Fibroblast of villous mesenchyme (primary cell): ENCODE results near the gene ABCA13. TPM values are rescaled to one million over a fixed set of nuclear protein-coding genes. Genes with fewer than 3 reads are reported as not detected.

ENCODE experiments used
- DNase-seq: peaks from one replicate; pipeline ENCODE4 v3.0.0-alpha.2; 2010; ENCODE audit warnings: low read depth
- H3K4me3 ChIP-seq: 2 replicates; pipeline ENCODE4 v1.5.1; 2011; ENCODE audit warnings: low read depth, mild to moderate bottlenecking, low read length
- CTCF ChIP-seq: IDR thresholded peaks from 2 replicates; pipeline ENCODE4 v1.5.1; 2012; ENCODE audit warnings: low read depth, mild to moderate bottlenecking, low read length; ENCODE audit not compliant: insufficient read depth
- total RNA-seq: library from RNA; depleted of rRNA; stranded (reverse); fragments of >200 nt; gene quantifications from 2 replicates; pipeline ENCODE4 v1.2.3, GENCODE V29; 2012

Gene ABCA13
- total RNA-seq, 1 donor, result not detected

- H3K4me3 ChIP-seq, result no peak overlapping the region
- TF ChIP-seq CTCF, result no peak
- DNase-seq, result no peak
These were observed 354.8 kb downstream of the ABCA13 start for GRCh38 chr7:48525736-48526732.

GRCh38 chr7:48528646-48529045 is 357.4 kb downstream of the ABCA13 start:
- TF ChIP-seq CTCF, result no peak
- DNase-seq, result no peak
- H3K4me3 ChIP-seq, result no peak overlapping the region

GRCh38 chr7:48537561-48537960 is 366.3 kb downstream of the ABCA13 start:
- no peak for DNase-seq
- H3K4me3 ChIP-seq, result no peak overlapping the region
- TF ChIP-seq CTCF, result no peak

GRCh38 chr7:48540746-48541145 is 369.5 kb downstream of the ABCA13 start:
- no peak for TF ChIP-seq CTCF
- no peak for DNase-seq
- no peak overlapping the region for H3K4me3 ChIP-seq

- H3K4me3 ChIP-seq, result no peak overlapping the region
- DNase-seq, result no peak
- no peak for TF ChIP-seq CTCF
These were observed 377.4 kb downstream of the ABCA13 start for GRCh38 chr7:48548667-48549066.

- no peak for DNase-seq
- TF ChIP-seq CTCF, result no peak
- no peak overlapping the region for H3K4me3 ChIP-seq
These were observed 380.4 kb downstream of the ABCA13 start for GRCh38 chr7:48551652-48552051.
